Neural progenitor cell (in vitro differentiated cells): ENCODE results near the gene NRG2. TPM values are rescaled to one million over a fixed set of nuclear protein-coding genes. Genes with fewer than 3 reads are reported as not detected.

Experiments
- DNase-seq: peaks from one replicate; pipeline ENCODE4 v3.0.0-alpha.2; 2016; ENCODE audit warnings: low spot score
- H2AFZ ChIP-seq: fragments of 200-600 bp; sonication (generic); replicated peaks from 2 replicates; pipeline ENCODE4 v1.6.1; 2016; ENCODE audit warnings: antibody characterized with exemption
- H3F3A ChIP-seq: fragments of 200-600 bp; sonication (generic); 2 replicates; pipeline ENCODE4 v1.6.1; 2016; ENCODE audit warnings: antibody characterized with exemption, low read depth
- H3K27ac ChIP-seq: fragments of 200-600 bp; sonication (generic); 2 replicates; pipeline ENCODE4 v1.5.1; 2016; ENCODE audit warnings: mild to moderate bottlenecking
- H3K27me3 ChIP-seq: fragments of 200-600 bp; sonication (generic); 2 replicates; pipeline ENCODE4 v1.6.1; 2016; ENCODE audit warnings: mild to moderate bottlenecking, moderate library complexity
- H3K36me3 ChIP-seq: fragments of 200-600 bp; sonication (generic); 2 replicates; pipeline ENCODE4 v1.5.1; 2016
- H3K4me1 ChIP-seq: fragments of 200-600 bp; sonication (generic); 2 replicates; pipeline ENCODE4 v1.6.1; 2016; ENCODE audit warnings: mixed run types
- H3K4me2 ChIP-seq: fragments of 200-600 bp; sonication (generic); 2 replicates; pipeline ENCODE4 v1.6.1; 2016
- H3K4me3 ChIP-seq: fragments of 200-600 bp; sonication (generic); 2 replicates; pipeline ENCODE4 v1.5.1; 2016
- H3K79me2 ChIP-seq: fragments of 200-600 bp; sonication (generic); 2 replicates; pipeline ENCODE4 v1.6.1; 2016; ENCODE audit warnings: low read depth
- H3K9ac ChIP-seq: fragments of 200-600 bp; sonication (generic); 2 replicates; pipeline ENCODE4 v1.6.1; 2016
- H3K9me3 ChIP-seq: fragments of 200-600 bp; sonication (generic); 2 replicates; pipeline ENCODE4 v1.5.1; 2016; ENCODE audit warnings: low read depth
- H4K20me1 ChIP-seq: fragments of 200-600 bp; sonication (generic); 2 replicates; pipeline ENCODE4 v1.6.1; 2016; ENCODE audit warnings: low read depth
- H3K27ac Mint-ChIP-seq: 3 replicates; pipeline ENCODE4 v1.8.0; 2021; ENCODE audit warnings: mixed read lengths
- H3K27me3 Mint-ChIP-seq: 2 replicates; pipeline ENCODE4 v1.8.0; 2022; ENCODE audit warnings: low read depth, mild to moderate bottlenecking, inconsistent platforms, moderate library complexity, mixed read lengths; ENCODE audit not compliant: insufficient read depth
- H3K36me3 Mint-ChIP-seq: 3 replicates; pipeline ENCODE4 v1.8.0; 2021; ENCODE audit warnings: mixed read lengths
- H3K4me1 Mint-ChIP-seq: 3 replicates; pipeline ENCODE4 v1.8.0; 2021; ENCODE audit warnings: mixed read lengths
- H3K4me3 Mint-ChIP-seq: 3 replicates; pipeline ENCODE4 v1.8.0; 2021; ENCODE audit warnings: mild to moderate bottlenecking, moderate library complexity, mixed read lengths
- H3K9me3 Mint-ChIP-seq: 3 replicates; pipeline ENCODE4 v1.8.0; 2020; ENCODE audit warnings: mixed read lengths
- CTCF ChIP-seq: fragments of 200-600 bp; sonication (generic); IDR thresholded peaks from 2 replicates; pipeline ENCODE4 v1.5.1; 2017; ENCODE audit warnings: antibody characterized with exemption, mild to moderate bottlenecking
- EZH2 ChIP-seq: fragments of 200-600 bp; sonication (generic); IDR thresholded peaks from 2 replicates; pipeline ENCODE4 v1.6.1; 2017; ENCODE audit warnings: antibody characterized with exemption, mild to moderate bottlenecking, moderate library complexity
- EZH2phosphoT487 ChIP-seq: fragments of 200-600 bp; sonication (generic); IDR thresholded peaks from 2 replicates; pipeline ENCODE4 v1.6.1; 2017; ENCODE audit warnings: antibody characterized with exemption
- total RNA-seq: library from RNA; depleted of rRNA; stranded (reverse); fragments of >200 nt; gene quantifications from 2 replicates; pipeline ENCODE4 v1.2.3, GENCODE V29; 2015; ENCODE audit warnings: low replicate concordance

NRG2 gene
- total RNA-seq, 1 donor from 2014 or later: 0.13 TPM

- no peak for DNase-seq
- H3K27ac Mint-ChIP-seq: no peak overlapping the region
- H3K4me3 Mint-ChIP-seq: no peak overlapping the region
- H3K4me2 ChIP-seq: no peak overlapping the region
- no peaks in the 10 kb centered on the region for H3K4me1 ChIP-seq
- no peaks in the 10 kb centered on the region for H3K36me3 ChIP-seq
- H3K36me3 Mint-ChIP-seq: no peaks in the 10 kb centered on the region
- H3K9ac ChIP-seq: no peak overlapping the region
- H3K9me3 ChIP-seq: no peaks in the 10 kb centered on the region
- H3K4me3 ChIP-seq: no peak overlapping the region
- H3K27me3 Mint-ChIP-seq: peaks cover 8% of the 10 kb centered on the region
- H3K27me3 ChIP-seq: peaks cover 9% of the 10 kb centered on the region
- no peaks in the 10 kb centered on the region for H3K4me1 Mint-ChIP-seq
- H3K79me2 ChIP-seq: no peaks in the 10 kb centered on the region
- no peaks in the 10 kb centered on the region for H3K9me3 Mint-ChIP-seq
- H3F3A ChIP-seq: no peaks in the 10 kb centered on the region
- H4K20me1 ChIP-seq: no peaks in the 10 kb centered on the region
- H2AFZ ChIP-seq: no peak overlapping the region
- H3K27ac ChIP-seq: no peak overlapping the region
- TF ChIP-seq EZH2phosphoT487 (no peak), EZH2 (no peak), CTCF (no peak)
These were observed 80.7 kb downstream of the NRG2 start for GRCh38 chr5:139962445-139962844.

GRCh38 chr5:139961435-139962157 lies 81.5 kb downstream of the NRG2 start:
- Histone ChIP-seq H3K9ac (no peak overlapping the region), H3K27ac (no peak overlapping the region), H3F3A (no peaks in the 10 kb centered on the region), H4K20me1 (no peaks in the 10 kb centered on the region), H3K36me3 (no peaks in the 10 kb centered on the region), H3K4me2 (no peak overlapping the region), H3K9me3 (no peaks in the 10 kb centered on the region), H3K4me3 (no peak overlapping the region), H3K4me1 (no peaks in the 10 kb centered on the region), H2AFZ (no peak overlapping the region), H3K27me3 (peaks cover 9% of the 10 kb centered on the region), H3K79me2 (no peaks in the 10 kb centered on the region)
- Mint-ChIP-seq H3K36me3 (no peaks in the 10 kb centered on the region), H3K4me3 (no peak overlapping the region), H3K27me3 (peaks cover 8% of the 10 kb centered on the region), H3K27ac (no peak overlapping the region), H3K4me1 (no peaks in the 10 kb centered on the region), H3K9me3 (no peaks in the 10 kb centered on the region)
- no peak for DNase-seq
- TF ChIP-seq CTCF (no peak), EZH2phosphoT487 (no peak), EZH2 (no peak)

GRCh38 chr5:139960723-139961383 lies 82.2 kb downstream of the NRG2 start:
- peaks cover 8% of the 10 kb centered on the region for H3K27me3 Mint-ChIP-seq
- no peaks in the 10 kb centered on the region for H3F3A ChIP-seq
- H3K36me3 ChIP-seq: no peaks in the 10 kb centered on the region
- H3K36me3 Mint-ChIP-seq: no peaks in the 10 kb centered on the region
- no peaks in the 10 kb centered on the region for H3K9me3 Mint-ChIP-seq
- H3K79me2 ChIP-seq: no peaks in the 10 kb centered on the region
- no peak for TF ChIP-seq EZH2phosphoT487
- H2AFZ ChIP-seq: no peak overlapping the region
- H3K4me1 ChIP-seq: peaks cover 2% of the 10 kb centered on the region
- H3K27ac Mint-ChIP-seq: no peak overlapping the region
- H4K20me1 ChIP-seq: no peaks in the 10 kb centered on the region
- H3K27me3 ChIP-seq: peaks cover 9% of the 10 kb centered on the region
- H3K4me3 ChIP-seq: no peak overlapping the region
- no peak overlapping the region for H3K4me2 ChIP-seq
- no peak overlapping the region for H3K27ac ChIP-seq
- H3K9ac ChIP-seq: no peak overlapping the region
- H3K4me3 Mint-ChIP-seq: no peak overlapping the region
- no peak for DNase-seq
- no peaks in the 10 kb centered on the region for H3K4me1 Mint-ChIP-seq
- no peaks in the 10 kb centered on the region for H3K9me3 ChIP-seq
